GM12878 (cell line): ENCODE measurements around the gene TTC38. TPM values are rescaled to one million over a fixed set of nuclear protein-coding genes. Genes with fewer than 3 reads are reported as not detected.

Experiments
- BRCA1 ChIP-seq: IDR thresholded peaks from 2 replicates; pipeline ENCODE4 v1.6.1; 2011; ENCODE audit warnings: low read depth, low read length, improper control_type of control experiment
- DPF2 ChIP-seq: fragments of 450-650 bp; IDR thresholded peaks from 2 replicates; pipeline ENCODE4 v1.6.1; 2017; ENCODE audit warnings: mild to moderate bottlenecking
- ESRRA ChIP-seq: IDR thresholded peaks from 2 replicates; pipeline ENCODE4 v1.6.1; 2012; ENCODE audit warnings: mild to moderate bottlenecking, low read length, improper control_type of control experiment
- HDAC2 ChIP-seq: fragments of 200-600 bp; sonication (generic); IDR thresholded peaks from 2 replicates; pipeline ENCODE4 v1.6.1; 2017
- POLR2AphosphoS2 ChIP-seq: IDR thresholded peaks from 2 replicates; pipeline ENCODE4 v1.6.1; 2011; ENCODE audit warnings: low read depth, mild to moderate bottlenecking, low read length, improper control_type of control experiment, moderate library complexity
- POLR2AphosphoS5 ChIP-seq: IDR thresholded peaks from 2 replicates; pipeline ENCODE4 v1.6.1; 2011; ENCODE audit warnings: mild to moderate bottlenecking, low read length, inconsistent platforms
- RAD51 ChIP-seq: fragments of 450-650 bp; IDR thresholded peaks from 2 replicates; pipeline ENCODE4 v1.6.1; 2016; ENCODE audit warnings: moderate library complexity, mild to moderate bottlenecking, inconsistent platforms
- SMAD1 ChIP-seq: fragments of 450-650 bp; IDR thresholded peaks from 2 replicates; pipeline ENCODE4 v1.6.1; 2018; ENCODE audit warnings: mild to moderate bottlenecking, low read depth; ENCODE audit not compliant: partially characterized antibody
- SMARCA5 ChIP-seq: fragments of 450-650 bp; IDR thresholded peaks from 2 replicates; pipeline ENCODE4 v1.6.1; 2017; ENCODE audit warnings: mild to moderate bottlenecking
- SMC3 ChIP-seq: IDR thresholded peaks from 2 replicates; pipeline ENCODE4 v1.6.1; 2011; ENCODE audit warnings: low read length, improper control_type of control experiment, borderline replicate concordance
- ZNF207 ChIP-seq: fragments of 450-650 bp; IDR thresholded peaks from 2 replicates; pipeline ENCODE4 v1.6.1; 2014; ENCODE audit warnings: antibody characterized with exemption, mild to moderate bottlenecking, borderline replicate concordance
- ZNF24 ChIP-seq: fragments of 450-650 bp; IDR thresholded peaks from 2 replicates; pipeline ENCODE4 v1.6.1; 2017; ENCODE audit warnings: antibody characterized with exemption, mild to moderate bottlenecking
- ZSCAN29 ChIP-seq: fragments of 450-650 bp; IDR thresholded peaks from 2 replicates; pipeline ENCODE4 v1.6.1; 2017; ENCODE audit warnings: mild to moderate bottlenecking, moderate library complexity
- polyA plus RNA-seq, 11 experiments: library from polyadenylated mRNA; depleted of rRNA in 4 of 11; unstranded in 6 of 11; stranded (reverse) in 5 of 11; fragments of >200 nt; fragmentation: Nextera tagmentation in 4 of 11; fragmentation: Illumina TruSeq in 1 of 11; extraction: Ambion mirVana in 4 of 11; extraction: Trizol in 1 of 11; gene quantifications; 1 replicate in 1 of 11; 2 replicates in 10 of 11; pipeline versions ENCODE4 v1.2.1 to v1.2.3, GENCODE V29; 2011 to 2016; ENCODE audit warnings: inconsistent platforms in 2 of 11, missing spikeins in 2 of 11, low read depth in 1 of 11
- total RNA-seq, 4 experiments: library from RNA; depleted of rRNA in 3 of 4; stranded (reverse); fragments of >200 nt in 3 of 4; fragmentation: Illumina TruSeq in 1 of 4; extraction: Trizol in 1 of 4; gene quantifications; 2 replicates each; pipeline versions ENCODE4 v1.2.1 to v1.2.3, GENCODE V29; 2013 to 2021
- TF ChIP-seq, protein P1 (sequence below): IDR thresholded peaks from 2 replicates; pipeline ENCODE4 v1.6.1; 2011; ENCODE audit warnings: borderline replicate concordance, low read depth, mild to moderate bottlenecking, moderate library complexity, low read length; ENCODE audit not compliant: insufficient read depth, poor library complexity, severe bottlenecking
- TF ChIP-seq, protein P2 (sequence below): fragments of 150-350 bp; IDR thresholded peaks from 2 replicates; pipeline ENCODE4 v1.6.1; 2014; ENCODE audit warnings: mild to moderate bottlenecking, low read depth, low read length
- TF ChIP-seq, protein P3 (sequence below): fragments of 450-650 bp; formaldehyde crosslinking; IDR thresholded peaks from 2 replicates; pipeline ENCODE4 v1.4.0; 2020; ENCODE audit warnings: mild to moderate bottlenecking, moderate library complexity
- TF ChIP-seq, protein P4 (sequence below): IDR thresholded peaks from 2 replicates; pipeline ENCODE4 v1.6.1; 2012; ENCODE audit warnings: low read depth, low read length, improper control_type of control experiment
- TF ChIP-seq, protein P5 (sequence below): IDR thresholded peaks from 2 replicates; pipeline ENCODE4 v1.6.1; 2012; ENCODE audit warnings: low read length, inconsistent platforms
- TF ChIP-seq, protein P6 (sequence below): IDR thresholded peaks from 2 replicates; pipeline ENCODE4 v1.6.1; 2011; ENCODE audit warnings: borderline replicate concordance, low read depth, mild to moderate bottlenecking, moderate library complexity, mixed read lengths, low read length; ENCODE audit not compliant: insufficient read depth; ENCODE audit errors: extremely low read length

Gene TTC38
- total and polyA plus RNA-seq, 10 of the 15 experiments (the other 5 are each of a cell fraction or from before 2014, with no cell fraction given): 0.58 to 39.9 (median 13.0) TPM

DNA sequence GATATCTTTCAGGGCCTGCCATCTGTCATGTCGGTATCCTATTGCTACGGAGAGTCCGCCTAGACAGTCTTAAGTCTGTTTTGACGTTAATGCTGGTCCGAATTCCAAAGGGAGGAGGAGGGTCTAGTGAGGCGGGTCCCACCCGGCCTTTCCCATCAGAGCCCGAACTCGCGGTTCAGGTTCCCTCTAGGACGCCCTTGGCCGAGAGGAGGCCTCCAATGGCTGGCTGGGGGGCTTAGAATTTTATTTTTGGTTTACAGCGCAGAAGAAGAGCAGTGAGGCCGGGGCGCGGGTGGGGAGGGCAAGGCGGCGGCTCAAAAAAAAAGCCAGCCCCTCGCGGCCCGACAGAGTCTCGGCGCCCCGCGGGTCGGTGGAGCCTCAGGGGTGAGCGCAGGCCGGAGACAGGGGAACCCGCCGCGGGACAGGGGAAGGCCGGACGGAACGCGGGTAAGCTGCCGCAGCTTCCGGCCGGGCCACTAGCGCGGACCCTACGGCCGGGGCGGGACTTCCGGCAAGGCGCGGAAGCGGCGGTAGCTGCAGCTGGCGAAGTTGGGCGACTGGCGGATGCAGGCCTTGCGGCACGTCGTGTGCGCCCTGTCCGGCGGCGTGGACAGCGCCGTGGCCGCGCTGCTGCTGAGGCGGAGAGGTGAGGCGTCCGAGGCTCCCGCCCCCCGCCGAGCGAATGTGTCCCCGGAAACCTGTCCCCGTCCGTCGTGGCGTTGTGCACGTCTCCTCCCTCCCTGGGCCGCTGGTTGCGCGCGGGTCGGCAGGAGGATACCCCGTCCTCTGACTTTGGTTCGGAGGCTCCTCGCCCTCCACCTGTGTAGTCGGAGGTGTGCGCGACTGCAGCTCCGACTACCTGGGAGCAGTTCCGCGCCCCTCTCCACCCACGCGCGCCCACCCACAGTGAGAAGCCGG lies 67.7 kb downstream of the TTC38 start, which contains the start of gene TRMU (continued):
- peak; percentile 72; the same call in 1 of the 2 replicates for TF ChIP-seq ZNF24
- TF ChIP-seq, protein P1, sequence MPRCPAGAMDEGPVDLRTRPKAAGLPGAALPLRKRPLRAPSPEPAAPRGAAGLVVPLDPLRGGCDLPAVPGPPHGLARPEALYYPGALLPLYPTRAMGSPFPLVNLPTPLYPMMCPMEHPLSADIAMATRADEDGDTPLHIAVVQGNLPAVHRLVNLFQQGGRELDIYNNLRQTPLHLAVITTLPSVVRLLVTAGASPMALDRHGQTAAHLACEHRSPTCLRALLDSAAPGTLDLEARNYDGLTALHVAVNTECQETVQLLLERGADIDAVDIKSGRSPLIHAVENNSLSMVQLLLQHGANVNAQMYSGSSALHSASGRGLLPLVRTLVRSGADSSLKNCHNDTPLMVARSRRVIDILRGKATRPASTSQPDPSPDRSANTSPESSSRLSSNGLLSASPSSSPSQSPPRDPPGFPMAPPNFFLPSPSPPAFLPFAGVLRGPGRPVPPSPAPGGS: peak; percentile 49
- TF ChIP-seq, protein P2, sequence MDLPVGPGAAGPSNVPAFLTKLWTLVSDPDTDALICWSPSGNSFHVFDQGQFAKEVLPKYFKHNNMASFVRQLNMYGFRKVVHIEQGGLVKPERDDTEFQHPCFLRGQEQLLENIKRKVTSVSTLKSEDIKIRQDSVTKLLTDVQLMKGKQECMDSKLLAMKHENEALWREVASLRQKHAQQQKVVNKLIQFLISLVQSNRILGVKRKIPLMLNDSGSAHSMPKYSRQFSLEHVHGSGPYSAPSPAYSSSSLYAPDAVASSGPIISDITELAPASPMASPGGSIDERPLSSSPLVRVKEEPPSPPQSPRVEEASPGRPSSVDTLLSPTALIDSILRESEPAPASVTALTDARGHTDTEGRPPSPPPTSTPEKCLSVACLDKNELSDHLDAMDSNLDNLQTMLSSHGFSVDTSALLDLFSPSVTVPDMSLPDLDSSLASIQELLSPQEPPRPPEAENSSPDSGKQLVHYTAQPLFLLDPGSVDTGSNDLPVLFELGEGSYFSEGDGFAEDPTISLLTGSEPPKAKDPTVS: no peak
- TF ChIP-seq POLR2AphosphoS5: peak; percentile 80; the same call in 1 of the 2 replicates
- no peak for TF ChIP-seq SMC3
- TF ChIP-seq ESRRA: no peak
- TF ChIP-seq BRCA1: no peak
- 0 out of 2 replicates have a peak, but pooled peaks have one; percentile 75 for TF ChIP-seq SMARCA5
- peak; percentile 69; the same call in 1 of the 2 replicates for TF ChIP-seq POLR2AphosphoS2
- TF ChIP-seq ZSCAN29: peak; percentile 68; the same call in 1 of the 2 replicates
- TF ChIP-seq, protein P3, sequence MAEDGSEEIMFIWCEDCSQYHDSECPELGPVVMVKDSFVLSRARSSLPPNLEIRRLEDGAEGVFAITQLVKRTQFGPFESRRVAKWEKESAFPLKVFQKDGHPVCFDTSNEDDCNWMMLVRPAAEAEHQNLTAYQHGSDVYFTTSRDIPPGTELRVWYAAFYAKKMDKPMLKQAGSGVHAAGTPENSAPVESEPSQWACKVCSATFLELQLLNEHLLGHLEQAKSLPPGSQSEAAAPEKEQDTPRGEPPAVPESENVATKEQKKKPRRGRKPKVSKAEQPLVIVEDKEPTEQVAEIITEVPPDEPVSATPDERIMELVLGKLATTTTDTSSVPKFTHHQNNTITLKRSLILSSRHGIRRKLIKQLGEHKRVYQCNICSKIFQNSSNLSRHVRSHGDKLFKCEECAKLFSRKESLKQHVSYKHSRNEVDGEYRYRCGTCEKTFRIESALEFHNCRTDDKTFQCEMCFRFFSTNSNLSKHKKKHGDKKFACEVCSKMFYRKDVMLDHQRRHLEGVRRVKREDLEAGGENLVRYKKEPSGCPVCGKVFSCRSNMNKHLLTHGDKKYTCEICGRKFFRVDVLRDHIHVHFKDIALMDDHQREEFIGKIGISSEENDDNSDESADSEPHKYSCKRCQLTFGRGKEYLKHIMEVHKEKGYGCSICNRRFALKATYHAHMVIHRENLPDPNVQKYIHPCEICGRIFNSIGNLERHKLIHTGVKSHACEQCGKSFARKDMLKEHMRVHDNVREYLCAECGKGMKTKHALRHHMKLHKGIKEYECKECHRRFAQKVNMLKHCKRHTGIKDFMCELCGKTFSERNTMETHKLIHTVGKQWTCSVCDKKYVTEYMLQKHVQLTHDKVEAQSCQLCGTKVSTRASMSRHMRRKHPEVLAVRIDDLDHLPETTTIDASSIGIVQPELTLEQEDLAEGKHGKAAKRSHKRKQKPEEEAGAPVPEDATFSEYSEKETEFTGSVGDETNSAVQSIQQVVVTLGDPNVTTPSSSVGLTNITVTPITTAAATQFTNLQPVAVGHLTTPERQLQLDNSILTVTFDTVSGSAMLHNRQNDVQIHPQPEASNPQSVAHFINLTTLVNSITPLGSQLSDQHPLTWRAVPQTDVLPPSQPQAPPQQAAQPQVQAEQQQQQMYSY (CRISPR knock-in tag): no peak
- TF ChIP-seq RAD51: no peak
- TF ChIP-seq, protein P4, sequence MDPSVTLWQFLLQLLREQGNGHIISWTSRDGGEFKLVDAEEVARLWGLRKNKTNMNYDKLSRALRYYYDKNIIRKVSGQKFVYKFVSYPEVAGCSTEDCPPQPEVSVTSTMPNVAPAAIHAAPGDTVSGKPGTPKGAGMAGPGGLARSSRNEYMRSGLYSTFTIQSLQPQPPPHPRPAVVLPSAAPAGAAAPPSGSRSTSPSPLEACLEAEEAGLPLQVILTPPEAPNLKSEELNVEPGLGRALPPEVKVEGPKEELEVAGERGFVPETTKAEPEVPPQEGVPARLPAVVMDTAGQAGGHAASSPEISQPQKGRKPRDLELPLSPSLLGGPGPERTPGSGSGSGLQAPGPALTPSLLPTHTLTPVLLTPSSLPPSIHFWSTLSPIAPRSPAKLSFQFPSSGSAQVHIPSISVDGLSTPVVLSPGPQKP: peak; percentile 89
- TF ChIP-seq SMAD1: no peak
- peak; percentile 75 for TF ChIP-seq DPF2
- TF ChIP-seq HDAC2: no peak
- TF ChIP-seq, protein P5, sequence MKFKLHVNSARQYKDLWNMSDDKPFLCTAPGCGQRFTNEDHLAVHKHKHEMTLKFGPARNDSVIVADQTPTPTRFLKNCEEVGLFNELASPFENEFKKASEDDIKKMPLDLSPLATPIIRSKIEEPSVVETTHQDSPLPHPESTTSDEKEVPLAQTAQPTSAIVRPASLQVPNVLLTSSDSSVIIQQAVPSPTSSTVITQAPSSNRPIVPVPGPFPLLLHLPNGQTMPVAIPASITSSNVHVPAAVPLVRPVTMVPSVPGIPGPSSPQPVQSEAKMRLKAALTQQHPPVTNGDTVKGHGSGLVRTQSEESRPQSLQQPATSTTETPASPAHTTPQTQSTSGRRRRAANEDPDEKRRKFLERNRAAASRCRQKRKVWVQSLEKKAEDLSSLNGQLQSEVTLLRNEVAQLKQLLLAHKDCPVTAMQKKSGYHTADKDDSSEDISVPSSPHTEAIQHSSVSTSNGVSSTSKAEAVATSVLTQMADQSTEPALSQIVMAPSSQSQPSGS: no peak
- TF ChIP-seq, protein P6, sequence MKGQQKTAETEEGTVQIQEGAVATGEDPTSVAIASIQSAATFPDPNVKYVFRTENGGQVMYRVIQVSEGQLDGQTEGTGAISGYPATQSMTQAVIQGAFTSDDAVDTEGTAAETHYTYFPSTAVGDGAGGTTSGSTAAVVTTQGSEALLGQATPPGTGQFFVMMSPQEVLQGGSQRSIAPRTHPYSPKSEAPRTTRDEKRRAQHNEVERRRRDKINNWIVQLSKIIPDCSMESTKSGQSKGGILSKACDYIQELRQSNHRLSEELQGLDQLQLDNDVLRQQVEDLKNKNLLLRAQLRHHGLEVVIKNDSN: no peak
- 0 out of 2 replicates have a peak, but pooled peaks have one; percentile 26 for TF ChIP-seq ZNF207
